Measurements from ENCODE around the gene CTIF. TPM values are rescaled to one million over a fixed set of nuclear protein-coding genes. Genes with fewer than 3 reads are reported as not detected.

The CTIF gene
- total and polyA plus RNA-seq, 2 experiments from 2014 or later = 8.6 to 14.4 TPM

DNA sequence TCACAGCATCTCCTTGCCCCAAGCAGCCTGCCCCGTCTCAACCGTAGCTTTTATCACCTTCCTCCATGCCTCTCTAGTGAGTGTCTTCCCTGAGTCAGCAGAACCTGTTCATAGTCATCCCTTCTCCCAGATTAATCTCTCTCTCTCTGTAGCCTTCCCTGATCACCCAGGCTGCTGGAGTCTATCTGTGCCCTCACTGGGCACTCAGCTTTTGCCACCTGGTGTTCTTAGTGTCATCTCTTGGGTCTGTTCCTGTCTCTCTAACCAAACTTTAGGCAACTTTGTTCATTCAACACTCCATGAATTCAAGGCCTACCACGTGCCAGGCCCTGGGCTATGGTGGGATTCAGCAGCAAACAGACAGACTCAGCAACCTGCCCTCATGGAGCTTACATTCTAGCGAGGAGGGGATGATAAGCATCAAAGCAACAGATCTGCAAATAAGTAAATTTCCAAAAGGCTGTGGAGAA lies 252.8 kb downstream of the CTIF start (continued):
- TF ChIP-seq, protein P1, sequence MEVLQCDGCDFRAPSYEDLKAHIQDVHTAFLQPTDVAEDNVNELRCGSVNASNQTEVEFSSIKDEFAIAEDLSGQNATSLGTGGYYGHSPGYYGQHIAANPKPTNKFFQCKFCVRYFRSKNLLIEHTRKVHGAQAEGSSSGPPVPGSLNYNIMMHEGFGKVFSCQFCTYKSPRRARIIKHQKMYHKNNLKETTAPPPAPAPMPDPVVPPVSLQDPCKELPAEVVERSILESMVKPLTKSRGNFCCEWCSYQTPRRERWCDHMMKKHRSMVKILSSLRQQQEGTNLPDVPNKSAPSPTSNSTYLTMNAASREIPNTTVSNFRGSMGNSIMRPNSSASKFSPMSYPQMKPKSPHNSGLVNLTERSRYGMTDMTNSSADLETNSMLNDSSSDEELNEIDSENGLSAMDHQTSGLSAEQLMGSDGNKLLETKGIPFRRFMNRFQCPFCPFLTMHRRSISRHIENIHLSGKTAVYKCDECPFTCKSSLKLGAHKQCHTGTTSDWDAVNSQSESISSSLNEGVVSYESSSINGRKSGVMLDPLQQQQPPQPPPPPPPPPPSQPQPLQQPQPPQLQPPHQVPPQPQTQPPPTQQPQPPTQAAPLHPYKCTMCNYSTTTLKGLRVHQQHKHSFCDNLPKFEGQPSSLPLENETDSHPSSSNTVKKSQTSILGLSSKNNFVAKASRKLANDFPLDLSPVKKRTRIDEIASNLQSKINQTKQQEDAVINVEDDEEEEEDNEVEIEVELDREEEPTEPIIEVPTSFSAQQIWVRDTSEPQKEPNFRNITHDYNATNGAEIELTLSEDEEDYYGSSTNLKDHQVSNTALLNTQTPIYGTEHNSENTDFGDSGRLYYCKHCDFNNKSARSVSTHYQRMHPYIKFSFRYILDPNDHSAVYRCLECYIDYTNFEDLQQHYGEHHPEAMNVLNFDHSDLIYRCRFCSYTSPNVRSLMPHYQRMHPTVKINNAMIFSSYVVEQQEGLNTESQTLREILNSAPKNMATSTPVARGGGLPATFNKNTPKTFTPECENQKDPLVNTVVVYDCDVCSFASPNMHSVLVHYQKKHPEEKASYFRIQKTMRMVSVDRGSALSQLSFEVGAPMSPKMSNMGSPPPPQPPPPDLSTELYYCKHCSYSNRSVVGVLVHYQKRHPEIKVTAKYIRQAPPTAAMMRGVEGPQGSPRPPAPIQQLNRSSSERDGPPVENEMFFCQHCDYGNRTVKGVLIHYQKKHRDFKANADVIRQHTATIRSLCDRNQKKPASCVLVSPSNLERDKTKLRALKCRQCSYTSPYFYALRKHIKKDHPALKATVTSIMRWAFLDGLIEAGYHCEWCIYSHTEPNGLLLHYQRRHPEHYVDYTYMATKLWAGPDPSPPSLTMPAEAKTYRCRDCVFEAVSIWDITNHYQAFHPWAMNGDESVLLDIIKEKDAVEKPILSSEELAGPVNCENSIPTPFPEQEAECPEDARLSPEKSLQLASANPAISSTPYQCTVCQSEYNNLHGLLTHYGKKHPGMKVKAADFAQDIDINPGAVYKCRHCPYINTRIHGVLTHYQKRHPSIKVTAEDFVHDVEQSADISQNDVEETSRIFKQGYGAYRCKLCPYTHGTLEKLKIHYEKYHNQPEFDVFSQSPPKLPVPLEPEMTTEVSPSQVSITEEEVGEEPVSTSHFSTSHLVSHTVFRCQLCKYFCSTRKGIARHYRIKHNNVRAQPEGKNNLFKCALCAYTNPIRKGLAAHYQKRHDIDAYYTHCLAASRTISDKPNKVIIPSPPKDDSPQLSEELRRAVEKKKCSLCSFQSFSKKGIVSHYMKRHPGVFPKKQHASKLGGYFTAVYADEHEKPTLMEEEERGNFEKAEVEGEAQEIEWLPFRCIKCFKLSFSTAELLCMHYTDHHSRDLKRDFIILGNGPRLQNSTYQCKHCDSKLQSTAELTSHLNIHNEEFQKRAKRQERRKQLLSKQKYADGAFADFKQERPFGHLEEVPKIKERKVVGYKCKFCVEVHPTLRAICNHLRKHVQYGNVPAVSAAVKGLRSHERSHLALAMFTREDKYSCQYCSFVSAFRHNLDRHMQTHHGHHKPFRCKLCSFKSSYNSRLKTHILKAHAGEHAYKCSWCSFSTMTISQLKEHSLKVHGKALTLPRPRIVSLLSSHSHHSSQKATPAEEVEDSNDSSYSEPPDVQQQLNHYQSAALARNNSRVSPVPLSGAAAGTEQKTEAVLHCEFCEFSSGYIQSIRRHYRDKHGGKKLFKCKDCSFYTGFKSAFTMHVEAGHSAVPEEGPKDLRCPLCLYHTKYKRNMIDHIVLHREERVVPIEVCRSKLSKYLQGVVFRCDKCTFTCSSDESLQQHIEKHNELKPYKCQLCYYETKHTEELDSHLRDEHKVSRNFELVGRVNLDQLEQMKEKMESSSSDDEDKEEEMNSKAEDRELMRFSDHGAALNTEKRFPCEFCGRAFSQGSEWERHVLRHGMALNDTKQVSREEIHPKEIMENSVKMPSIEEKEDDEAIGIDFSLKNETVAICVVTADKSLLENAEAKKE (CRISPR knock-in tag; IDR thresholded peaks at IDR 0.05) = no peak
- no peak for TF ChIP-seq EZH2phosphoT487 (IDR thresholded peaks at IDR 0.05; ENCODE audit: unreplicated experiment)
- no peak for TF ChIP-seq CREB1 (CRISPR knock-in tag; IDR thresholded peaks at IDR 0.05; ENCODE audit: low read depth)
- no peak for TF ChIP-seq JUNB (IDR thresholded peaks at IDR 0.05; ENCODE audit: unreplicated experiment)
- no peak for TF ChIP-seq EZH2 (IDR thresholded peaks at IDR 0.05; ENCODE audit: low read depth, unreplicated experiment)
- TF ChIP-seq, protein P2, sequence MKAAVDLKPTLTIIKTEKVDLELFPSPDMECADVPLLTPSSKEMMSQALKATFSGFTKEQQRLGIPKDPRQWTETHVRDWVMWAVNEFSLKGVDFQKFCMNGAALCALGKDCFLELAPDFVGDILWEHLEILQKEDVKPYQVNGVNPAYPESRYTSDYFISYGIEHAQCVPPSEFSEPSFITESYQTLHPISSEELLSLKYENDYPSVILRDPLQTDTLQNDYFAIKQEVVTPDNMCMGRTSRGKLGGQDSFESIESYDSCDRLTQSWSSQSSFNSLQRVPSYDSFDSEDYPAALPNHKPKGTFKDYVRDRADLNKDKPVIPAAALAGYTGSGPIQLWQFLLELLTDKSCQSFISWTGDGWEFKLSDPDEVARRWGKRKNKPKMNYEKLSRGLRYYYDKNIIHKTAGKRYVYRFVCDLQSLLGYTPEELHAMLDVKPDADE (IDR thresholded peaks at IDR 0.05) = no peak
- no peak for TF ChIP-seq STAT1 (IDR thresholded peaks at IDR 0.05; ENCODE audit: unreplicated experiment)
- TF ChIP-seq ZNF331 (CRISPR knock-in tag; IDR thresholded peaks at IDR 0.05; ENCODE audit: low read depth) = no peak

DNA sequence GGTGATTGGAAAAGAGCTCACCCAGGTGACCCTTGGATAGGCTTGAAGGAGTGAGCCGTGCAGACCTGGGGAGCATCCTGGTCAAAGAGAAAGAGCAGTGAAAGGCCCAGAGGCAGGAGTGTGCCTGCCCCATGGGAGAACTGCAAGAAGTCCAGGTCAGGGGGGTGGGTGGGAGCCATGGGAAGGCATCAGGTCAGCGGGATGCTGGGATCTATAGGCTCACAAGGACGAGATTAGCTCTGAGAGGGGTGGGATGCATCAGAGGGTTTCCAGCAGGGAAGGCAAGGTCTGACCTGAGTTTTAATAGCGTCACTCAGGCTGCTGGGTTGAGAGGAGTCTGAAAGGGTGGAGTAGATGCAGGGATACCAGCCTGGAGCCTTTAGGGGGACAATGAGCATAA lies 253.3 kb downstream of the CTIF start:
- Histone ChIP-seq H4K20me1 (replicated peaks; ENCODE audit: insufficient read depth) (no peaks in the 10 kb centered on the region), H3K4me3 (no peak overlapping the region), H3F3A (replicated peaks; ENCODE audit: low read depth) (no peaks in the 10 kb centered on the region), H3K9me2 (ENCODE audit: insufficient read depth) (no peaks in the 10 kb centered on the region), H3K79me2 (replicated peaks; ENCODE audit: insufficient read depth) (no peaks in the 10 kb centered on the region), H3K4me2 (no peak overlapping the region), H2AFZ (no peak overlapping the region), H3K27ac (ENCODE audit: low read depth) (no peak overlapping the region), H3K27me3 (ENCODE audit: insufficient read depth) (no peaks in the 10 kb centered on the region), H3K36me3 (ENCODE audit: insufficient read depth) (no peaks in the 10 kb centered on the region), H3K4me1 (ENCODE audit: insufficient read depth) (no peaks in the 10 kb centered on the region)
- ATAC-seq (no peak), DNase-seq (ENCODE audit: low spot score) (no peak)
- Mint-ChIP-seq H3K9me3 (no peaks in the 10 kb centered on the region), H3K4me3 (no peak overlapping the region), H3K27ac (no peak overlapping the region), H3K27me3 (ENCODE audit: insufficient read depth, low read depth, poor library complexity) (peaks cover 11% of the 10 kb centered on the region), H3K36me3 (ENCODE audit: low read depth) (peaks cover 3% of the 10 kb centered on the region; the same call in 1 of the 3 replicates), H3K4me1 (no peaks in the 10 kb centered on the region; the same call in 1 of the 3 replicates)
- TF ChIP-seq EZH2 (IDR thresholded peaks at IDR 0.05; ENCODE audit: low read depth, unreplicated experiment) (no peak), EZH2phosphoT487 (IDR thresholded peaks at IDR 0.05; ENCODE audit: unreplicated experiment) (no peak), CREB1 (CRISPR knock-in tag; IDR thresholded peaks at IDR 0.05; ENCODE audit: low read depth) (no peak)
- TF ChIP-seq, protein P3, sequence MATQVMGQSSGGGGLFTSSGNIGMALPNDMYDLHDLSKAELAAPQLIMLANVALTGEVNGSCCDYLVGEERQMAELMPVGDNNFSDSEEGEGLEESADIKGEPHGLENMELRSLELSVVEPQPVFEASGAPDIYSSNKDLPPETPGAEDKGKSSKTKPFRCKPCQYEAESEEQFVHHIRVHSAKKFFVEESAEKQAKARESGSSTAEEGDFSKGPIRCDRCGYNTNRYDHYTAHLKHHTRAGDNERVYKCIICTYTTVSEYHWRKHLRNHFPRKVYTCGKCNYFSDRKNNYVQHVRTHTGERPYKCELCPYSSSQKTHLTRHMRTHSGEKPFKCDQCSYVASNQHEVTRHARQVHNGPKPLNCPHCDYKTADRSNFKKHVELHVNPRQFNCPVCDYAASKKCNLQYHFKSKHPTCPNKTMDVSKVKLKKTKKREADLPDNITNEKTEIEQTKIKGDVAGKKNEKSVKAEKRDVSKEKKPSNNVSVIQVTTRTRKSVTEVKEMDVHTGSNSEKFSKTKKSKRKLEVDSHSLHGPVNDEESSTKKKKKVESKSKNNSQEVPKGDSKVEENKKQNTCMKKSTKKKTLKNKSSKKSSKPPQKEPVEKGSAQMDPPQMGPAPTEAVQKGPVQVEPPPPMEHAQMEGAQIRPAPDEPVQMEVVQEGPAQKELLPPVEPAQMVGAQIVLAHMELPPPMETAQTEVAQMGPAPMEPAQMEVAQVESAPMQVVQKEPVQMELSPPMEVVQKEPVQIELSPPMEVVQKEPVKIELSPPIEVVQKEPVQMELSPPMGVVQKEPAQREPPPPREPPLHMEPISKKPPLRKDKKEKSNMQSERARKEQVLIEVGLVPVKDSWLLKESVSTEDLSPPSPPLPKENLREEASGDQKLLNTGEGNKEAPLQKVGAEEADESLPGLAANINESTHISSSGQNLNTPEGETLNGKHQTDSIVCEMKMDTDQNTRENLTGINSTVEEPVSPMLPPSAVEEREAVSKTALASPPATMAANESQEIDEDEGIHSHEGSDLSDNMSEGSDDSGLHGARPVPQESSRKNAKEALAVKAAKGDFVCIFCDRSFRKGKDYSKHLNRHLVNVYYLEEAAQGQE (IDR thresholded peaks at IDR 0.05; ENCODE audit: unreplicated experiment) = no peak
- TF ChIP-seq, protein P4, sequence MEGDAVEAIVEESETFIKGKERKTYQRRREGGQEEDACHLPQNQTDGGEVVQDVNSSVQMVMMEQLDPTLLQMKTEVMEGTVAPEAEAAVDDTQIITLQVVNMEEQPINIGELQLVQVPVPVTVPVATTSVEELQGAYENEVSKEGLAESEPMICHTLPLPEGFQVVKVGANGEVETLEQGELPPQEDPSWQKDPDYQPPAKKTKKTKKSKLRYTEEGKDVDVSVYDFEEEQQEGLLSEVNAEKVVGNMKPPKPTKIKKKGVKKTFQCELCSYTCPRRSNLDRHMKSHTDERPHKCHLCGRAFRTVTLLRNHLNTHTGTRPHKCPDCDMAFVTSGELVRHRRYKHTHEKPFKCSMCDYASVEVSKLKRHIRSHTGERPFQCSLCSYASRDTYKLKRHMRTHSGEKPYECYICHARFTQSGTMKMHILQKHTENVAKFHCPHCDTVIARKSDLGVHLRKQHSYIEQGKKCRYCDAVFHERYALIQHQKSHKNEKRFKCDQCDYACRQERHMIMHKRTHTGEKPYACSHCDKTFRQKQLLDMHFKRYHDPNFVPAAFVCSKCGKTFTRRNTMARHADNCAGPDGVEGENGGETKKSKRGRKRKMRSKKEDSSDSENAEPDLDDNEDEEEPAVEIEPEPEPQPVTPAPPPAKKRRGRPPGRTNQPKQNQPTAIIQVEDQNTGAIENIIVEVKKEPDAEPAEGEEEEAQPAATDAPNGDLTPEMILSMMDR (conservative IDR thresholded peaks at IDR 0.05; ENCODE audit: low read depth in 2 of 2) = no peak
